Measurements from ENCODE around the gene VIL1. TPM values are rescaled to one million over a fixed set of nuclear protein-coding genes. Genes with fewer than 3 reads are reported as not detected.

Gene VIL1
- total and polyA plus RNA-seq, 2 of the 4 experiments (the other 2 are of a cell fraction) = not detected

DNA sequence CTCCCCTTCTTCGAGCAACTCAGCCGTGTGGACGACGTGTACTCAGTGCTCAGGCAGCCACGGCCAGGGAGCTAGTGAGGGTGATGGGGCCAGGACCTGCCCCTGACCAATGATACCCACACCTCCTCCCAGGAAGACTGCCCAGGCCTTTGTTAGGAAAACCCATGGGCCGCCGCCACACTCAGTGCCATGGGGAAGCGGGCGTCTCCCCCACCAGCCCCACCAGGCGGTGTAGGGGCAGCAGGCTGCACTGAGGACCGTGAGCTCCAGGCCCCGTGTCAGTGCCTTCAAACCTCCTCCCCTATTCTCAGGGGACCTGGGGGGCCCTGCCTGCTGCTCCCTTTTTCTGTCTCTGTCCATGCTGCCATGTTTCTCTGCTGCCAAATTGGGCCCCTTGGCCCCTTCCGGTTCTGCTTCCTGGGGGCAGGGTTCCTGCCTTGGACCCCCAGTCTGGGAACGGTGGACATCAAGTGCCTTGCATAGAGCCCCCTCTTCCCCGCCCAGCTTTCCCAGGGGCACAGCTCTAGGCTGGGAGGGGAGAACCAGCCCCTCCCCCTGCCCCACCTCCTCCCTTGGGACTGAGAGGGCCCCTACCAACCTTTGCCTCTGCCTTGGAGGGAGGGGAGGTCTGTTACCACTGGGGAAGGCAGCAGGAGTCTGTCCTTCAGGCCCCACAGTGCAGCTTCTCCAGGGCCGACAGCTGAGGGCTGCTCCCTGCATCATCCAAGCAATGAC is 14.4 kb upstream of the VIL1 start (continued):
- TF ChIP-seq FOS (IDR thresholded peaks at IDR 0.05; ENCODE audit: low read depth, low read length) = no peak

DNA sequence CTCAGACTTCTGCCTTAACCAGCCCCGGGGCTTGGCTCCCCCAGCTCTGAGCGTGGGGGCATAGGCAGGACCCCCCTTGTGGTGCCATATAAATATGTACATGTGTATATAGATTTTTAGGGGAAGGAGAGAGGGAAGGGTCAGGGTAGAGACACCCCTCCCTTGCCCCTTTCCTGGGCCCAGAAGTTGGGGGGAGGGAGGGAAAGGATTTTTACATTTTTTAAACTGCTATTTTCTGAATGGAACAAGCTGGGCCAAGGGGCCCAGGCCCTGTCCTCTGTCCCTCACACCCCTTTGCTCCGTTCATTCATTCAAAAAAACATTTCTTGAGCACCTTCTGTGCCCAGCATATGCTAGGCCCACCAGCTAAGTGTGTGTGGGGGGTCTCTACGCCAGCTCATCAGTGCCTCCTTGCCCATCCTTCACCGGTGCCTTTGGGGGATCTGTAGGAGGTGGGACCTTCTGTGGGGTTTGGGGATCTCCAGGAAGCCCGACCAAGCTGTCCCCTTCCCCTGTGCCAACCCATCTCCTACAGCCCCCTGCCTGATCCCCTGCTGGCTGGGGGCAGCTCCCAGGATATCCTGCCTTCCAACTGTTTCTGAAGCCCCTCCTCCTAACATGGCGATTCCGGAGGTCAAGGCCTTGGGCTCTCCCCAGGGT is 13.7 kb upstream of the VIL1 start:
- Histone ChIP-seq H2AFZ (replicated peaks; ENCODE audit: low read length, poor library complexity) (peak overlapping the region; percentile 80), H3K79me1 (ENCODE audit: low read depth in 1 of 2, low read length in 2 of 2) (peaks cover 0 to 28% of the 10 kb centered on the region in 2 experiments; a peak in 2 of 4 replicates), H3K9me1 (ENCODE audit: insufficient read depth, low read length) (peaks cover 4% of the 10 kb centered on the region; the same call in 1 of the 2 replicates), H3K9me3 (ENCODE audit: control insufficient read depth, insufficient read depth, low read length) (no peaks in the 10 kb centered on the region), H3K23ac (ENCODE audit: low read depth, low read length) (no peak overlapping the region), H2BK120ac (ENCODE audit: low read depth, low read length) (0 out of 2 replicates have a peak overlapping the region, but pooled peaks have one; percentile 4), H4K5ac (ENCODE audit: low read depth, low read length) (peak overlapping the region; percentile 95), H4K20me1 (ENCODE audit: insufficient read depth, low read length) (peaks cover 13% of the 10 kb centered on the region; the same call in 1 of the 2 replicates), H2AK5ac (ENCODE audit: low read depth, low read length) (peak overlapping the region; percentile 60), H3K4me3 (ENCODE audit: insufficient read depth, low read depth, low read length) (no peak overlapping the region), H2BK15ac (ENCODE audit: low read depth, low read length) (no peak overlapping the region), H3K18ac (ENCODE audit: low read depth, low read length) (no peak overlapping the region), H2BK20ac (ENCODE audit: low read depth, low read length) (no peak overlapping the region), H3K4me2 (ENCODE audit: low read depth, low read length) (no peak overlapping the region; the same call in 1 of the 2 replicates), H2AK9ac (replicated peaks; ENCODE audit: low read depth, low read length, poor library complexity) (peak overlapping the region; percentile 98), H3K27me3 (ENCODE audit: control insufficient read depth, insufficient read depth, low read length) (no peaks in the 10 kb centered on the region), H3K4me1 (ENCODE audit: control insufficient read depth, insufficient read depth, low read length) (peaks cover 21% of the 10 kb centered on the region), H3K14ac (replicated peaks; ENCODE audit: low read depth, low read length) (0 out of 2 replicates have a peak overlapping the region, but pooled peaks have one; percentile 72), H3K4ac (ENCODE audit: low read depth, low read length) (peak overlapping the region; percentile 78; the same call in 1 of the 2 replicates), H4K91ac (ENCODE audit: insufficient read depth, low read depth, low read length) (peak overlapping the region; percentile 69), H3K36me3 (ENCODE audit: control insufficient read depth, insufficient read depth, low read length) (peaks cover 26% of the 10 kb centered on the region), H2BK5ac (ENCODE audit: low read depth, low read length, poor library complexity, severe bottlenecking) (peak overlapping the region; percentile 74), H4K8ac (ENCODE audit: low read depth in 2 of 2, low read length in 2 of 2) (peak overlapping the region; percentile 73 to 91), H3K27ac (ENCODE audit: insufficient read depth, low read length) (peak overlapping the region; percentile 76), H3K9ac (ENCODE audit: low read depth, low read length) (no peak overlapping the region), H3K56ac (ENCODE audit: extremely low read depth, insufficient read depth, low read length) (no peak overlapping the region)
- intact Hi-C loops (cut with micrococcal nuclease) = no loop called here
- in situ Hi-C loops (cut with MboI; ENCODE audit: low sequenced_read_pairs) = loop anchor here (5.0 to 10.0 kb wide), 2 partner anchors 57 to 250 kb away; partner anchors contain the start of genes BCS1L and ZNF142
- dilution Hi-C loops (cut with HindIII; ENCODE audit: low sequenced_read_pairs, unreplicated experiment) = no loop called here
- no CpG with 5 or more reads among the region's 8 CpGs for WGBS, 2 experiments (ENCODE audit: extremely low coverage in 2 of 2, insufficient read length in 1 of 2)
- no peak for ATAC-seq (ENCODE audit: low read depth)
- ChIA-PET CTCF (interaction anchor here (0.6 kb wide), 2 partner anchors 51 to 112 kb away, joined by 3 to 4 read pairs; no protein-coding TSS in a partner anchor), POLR2A (ENCODE audit: unreplicated experiment) (no interaction called here)
- DNase-seq = no peak
- BruUV-seq (replicated peaks) = TSS peak; percentile 77
- TF ChIP-seq FOS (IDR thresholded peaks at IDR 0.05; ENCODE audit: low read depth, low read length) = no peak
- TF ChIP-seq, protein P1, sequence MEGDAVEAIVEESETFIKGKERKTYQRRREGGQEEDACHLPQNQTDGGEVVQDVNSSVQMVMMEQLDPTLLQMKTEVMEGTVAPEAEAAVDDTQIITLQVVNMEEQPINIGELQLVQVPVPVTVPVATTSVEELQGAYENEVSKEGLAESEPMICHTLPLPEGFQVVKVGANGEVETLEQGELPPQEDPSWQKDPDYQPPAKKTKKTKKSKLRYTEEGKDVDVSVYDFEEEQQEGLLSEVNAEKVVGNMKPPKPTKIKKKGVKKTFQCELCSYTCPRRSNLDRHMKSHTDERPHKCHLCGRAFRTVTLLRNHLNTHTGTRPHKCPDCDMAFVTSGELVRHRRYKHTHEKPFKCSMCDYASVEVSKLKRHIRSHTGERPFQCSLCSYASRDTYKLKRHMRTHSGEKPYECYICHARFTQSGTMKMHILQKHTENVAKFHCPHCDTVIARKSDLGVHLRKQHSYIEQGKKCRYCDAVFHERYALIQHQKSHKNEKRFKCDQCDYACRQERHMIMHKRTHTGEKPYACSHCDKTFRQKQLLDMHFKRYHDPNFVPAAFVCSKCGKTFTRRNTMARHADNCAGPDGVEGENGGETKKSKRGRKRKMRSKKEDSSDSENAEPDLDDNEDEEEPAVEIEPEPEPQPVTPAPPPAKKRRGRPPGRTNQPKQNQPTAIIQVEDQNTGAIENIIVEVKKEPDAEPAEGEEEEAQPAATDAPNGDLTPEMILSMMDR (conservative IDR thresholded peaks at IDR 0.05; ENCODE audit: low read depth, low read length) = no peak
- no peak for TF ChIP-seq POLR2A (IDR thresholded peaks at IDR 0.05; ENCODE audit: low read depth, low read length)
- TF ChIP-seq, protein P2, sequence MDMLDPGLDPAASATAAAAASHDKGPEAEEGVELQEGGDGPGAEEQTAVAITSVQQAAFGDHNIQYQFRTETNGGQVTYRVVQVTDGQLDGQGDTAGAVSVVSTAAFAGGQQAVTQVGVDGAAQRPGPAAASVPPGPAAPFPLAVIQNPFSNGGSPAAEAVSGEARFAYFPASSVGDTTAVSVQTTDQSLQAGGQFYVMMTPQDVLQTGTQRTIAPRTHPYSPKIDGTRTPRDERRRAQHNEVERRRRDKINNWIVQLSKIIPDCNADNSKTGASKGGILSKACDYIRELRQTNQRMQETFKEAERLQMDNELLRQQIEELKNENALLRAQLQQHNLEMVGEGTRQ (IDR thresholded peaks at IDR 0.05; ENCODE audit: low read depth, low read length) = no peak
- no peak for TF ChIP-seq MAFK (IDR thresholded peaks at IDR 0.05; ENCODE audit: low read depth, low read length)
- TF ChIP-seq CEBPB (IDR thresholded peaks at IDR 0.05; ENCODE audit: low read depth, low read length) = no peak
- no peak for TF ChIP-seq BHLHE40 (IDR thresholded peaks at IDR 0.05; ENCODE audit: low read depth, low read length)
- no peak for TF ChIP-seq MAZ (IDR thresholded peaks at IDR 0.05; ENCODE audit: borderline replicate concordance, low read depth, low read length)
- TF ChIP-seq MXI1 (IDR thresholded peaks at IDR 0.05; ENCODE audit: borderline replicate concordance, low read depth, low read length) = no peak
- no peak for TF ChIP-seq NFE2L2 (IDR thresholded peaks at IDR 0.05; ENCODE audit: low read depth, low read length)
- TF ChIP-seq CHD1 (IDR thresholded peaks at IDR 0.05; ENCODE audit: low read depth, low read length) = no peak
- TF ChIP-seq RCOR1 (IDR thresholded peaks at IDR 0.05; ENCODE audit: insufficient replicate concordance, low read length) = no peak
- TF ChIP-seq RAD21 (IDR thresholded peaks at IDR 0.05; ENCODE audit: low read length) = no peak
